ENCODE results near the gene FCRL4.
A peak's percentile ranks its signal among the peaks of the same experiment; 100 is the strongest.
"Not testable (repeated sequence)": the region's sequence is repeated elsewhere in the genome, so short reads cannot be mapped to it uniquely, and the experiment has no call there.

The FCRL4 gene

GRCh38 chr1:157548081-157548480 is 49.8 kb downstream of the FCRL4 start:
- not testable (repeated sequence) for DNase-seq

DNA sequence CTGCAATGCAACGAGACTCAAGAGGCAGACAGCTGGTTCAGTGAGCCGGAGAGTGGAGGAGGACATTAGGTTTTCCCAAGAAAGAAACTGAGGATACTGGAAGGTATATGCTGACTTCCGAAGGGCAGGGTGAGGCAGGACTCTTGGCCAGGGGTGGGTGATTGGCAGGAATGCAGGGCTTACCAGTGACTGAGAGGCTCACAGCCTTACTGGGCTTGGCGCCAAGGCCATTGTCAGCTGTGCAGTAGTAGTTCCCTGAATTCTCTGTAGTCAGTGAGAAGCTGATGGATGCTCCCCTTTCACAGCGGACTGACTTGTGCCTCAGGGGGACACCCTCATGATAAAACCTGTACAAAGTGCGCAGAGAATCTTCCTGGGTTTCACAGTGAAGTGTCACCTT is 55.2 kb downstream of the FCRL4 start:
- no peak for DNase-seq

DNA sequence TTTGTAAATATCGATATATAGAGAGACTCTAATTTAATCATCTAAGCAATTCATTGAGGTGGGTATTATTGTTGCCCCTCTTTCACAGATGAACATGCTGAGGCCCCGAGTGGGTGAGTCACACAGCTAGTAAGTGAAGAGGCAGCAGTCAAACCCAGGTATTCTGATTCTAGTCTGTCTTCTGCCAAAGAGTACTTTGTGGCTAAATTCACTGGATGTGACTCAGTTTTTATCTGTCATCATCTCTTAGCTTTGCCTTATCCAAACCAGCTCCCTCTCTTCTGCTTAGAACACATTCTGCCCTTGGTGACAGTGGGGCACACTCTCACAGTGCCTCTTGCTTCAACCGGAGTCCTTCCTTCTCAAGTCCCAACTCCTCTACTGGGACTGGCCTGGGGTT is 57.0 kb downstream of the FCRL4 start:
- DNase-seq = peak; percentile 38

- DNase-seq = no peak
These were observed 57.6 kb downstream of the FCRL4 start for GRCh38 chr1:157540160-157540748.

DNA sequence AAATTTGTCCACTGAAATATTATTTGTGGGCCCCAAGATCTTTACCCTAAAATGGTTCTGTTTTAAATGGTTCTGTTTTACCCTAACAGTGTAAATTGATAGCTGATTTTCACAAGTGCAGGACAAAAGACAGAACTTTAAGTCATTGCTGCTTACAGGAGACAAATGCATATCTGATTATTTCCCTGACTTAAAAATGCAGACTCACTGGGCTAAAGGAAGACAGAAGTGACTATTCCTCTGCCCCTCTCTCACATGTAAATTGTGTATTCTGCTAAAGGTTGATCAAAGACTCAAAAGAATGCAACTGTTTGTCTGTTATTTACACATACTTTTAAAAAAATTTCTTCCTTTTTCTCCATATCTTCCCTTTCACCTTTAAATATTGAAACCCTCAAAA is 58.3 kb downstream of the FCRL4 start:
- no peak for DNase-seq

DNA sequence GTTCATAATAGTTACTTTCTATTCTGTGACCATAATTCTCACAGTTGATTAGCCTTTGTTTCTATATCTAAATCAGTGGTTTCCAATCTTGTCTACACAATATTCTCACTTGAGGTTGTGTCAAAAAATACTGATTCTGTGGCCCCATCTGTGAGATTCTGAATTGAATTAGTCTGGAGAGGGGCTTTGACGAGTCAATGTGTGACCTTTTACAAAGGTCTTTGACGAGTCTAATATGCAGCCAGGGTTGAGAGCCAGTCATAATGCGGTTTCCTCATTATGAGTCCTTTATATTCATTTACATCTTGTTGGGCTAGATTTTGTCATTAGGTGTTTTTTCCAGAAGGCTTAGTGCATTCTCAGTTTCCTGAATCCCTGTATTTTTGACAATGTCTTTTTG is 65.3 kb downstream of the FCRL4 start:
- no peak for DNase-seq

GRCh38 chr1:157523774-157524493 is 74.0 kb downstream of the FCRL4 start:
- DNase-seq = no peak
